B cell (primary cell): ENCODE measurements around the gene CAMKK2. TPM values are rescaled to one million over a fixed set of nuclear protein-coding genes. Genes with fewer than 3 reads are reported as not detected.

ENCODE experiments used
- ATAC-seq: fragments of 200-7000 bp; cut with Tn5 transposase; one replicate; pipeline ENCODE4 v1.10.0; 2021; ENCODE audit warnings: low read depth, mild to moderate bottlenecking, moderate number of reproducible peaks, moderate library complexity
- CTCF ChIA-PET: fragments of 350-600 bp; sonication (Branson Sonifier 250); formaldehyde crosslinking; loops from one replicate; lab custom pipeline; 2021; ENCODE audit warnings: antibody characterized with exemption, inconsistent platforms; lab: Charles Lee
- POLR2A ChIA-PET: fragments of 350-600 bp; sonication (Branson Sonifier 250); formaldehyde crosslinking; loops from one replicate; lab custom pipeline; 2021; ENCODE audit warnings: antibody characterized with exemption; lab: Charles Lee
- DNase-seq: peaks from one replicate; pipeline ENCODE4 v3.0.0; 2013
- H2AFZ ChIP-seq: 2 replicates; pipeline ENCODE4 v1.6.1; 2012; ENCODE audit warnings: mild to moderate bottlenecking, low read depth, low read length; ENCODE audit not compliant: insufficient read depth, poor library complexity, severe bottlenecking
- H3K27ac ChIP-seq, 2 donors: 1 replicate in 1 of 2; 2 replicates in 1 of 2; pipeline ENCODE4 v1.5.1; 2012 to 2013; ENCODE audit warnings: low read length in 2 of 2, mild to moderate bottlenecking in 2 of 2, moderate library complexity in 1 of 2
- H3K27me3 ChIP-seq, 4 experiments: fragments of 200-600 bp in 1 of 4; sonication (generic) in 1 of 4; replicated peaks in 1 of 4; 1 replicate in 2 of 4; 2 replicates in 2 of 4; pipeline versions ENCODE4 v1.6.1 to v1.7.0; 2013 to 2016; ENCODE audit warnings: low read length in 3 of 4, mild to moderate bottlenecking in 2 of 4, mixed read lengths in 1 of 4, moderate library complexity in 1 of 4; ENCODE audit not compliant: insufficient read depth in 4 of 4, control insufficient read depth in 3 of 4; ENCODE audit errors: control extremely low read depth in 1 of 4
- H3K36me3 ChIP-seq, 2 experiments: replicated peaks in 1 of 2; 1 replicate in 1 of 2; 2 replicates in 1 of 2; pipeline versions ENCODE4 v1.6.1 to v1.7.1; 2013; ENCODE audit warnings: low read length in 1 of 2; ENCODE audit not compliant: insufficient read depth in 2 of 2, control insufficient read depth in 1 of 2; ENCODE audit errors: control extremely low read depth in 1 of 2, extremely low read depth in 1 of 2
- H3K4me1 ChIP-seq, 2 donors: fragments of 200-600 bp in 1 of 2; sonication (generic) in 1 of 2; 1 replicate in 1 of 2; 2 replicates in 1 of 2; pipeline versions ENCODE4 v1.5.1 to v1.6.1; 2013 to 2017; ENCODE audit warnings: low read length in 2 of 2; ENCODE audit not compliant: control insufficient read depth in 2 of 2, insufficient read depth in 2 of 2
- H3K4me2 ChIP-seq: replicated peaks from 2 replicates; pipeline ENCODE3; 2012; ENCODE audit warnings: mild to moderate bottlenecking, low read depth, low read length; ENCODE audit not compliant: poor library complexity, severe bottlenecking
- H3K4me3 ChIP-seq, 5 experiments: fragments of 200-600 bp in 1 of 5; sonication (generic) in 1 of 5; 1 replicate in 3 of 5; 2 replicates in 2 of 5; pipeline versions ENCODE4 v1.5.1 to v1.7.0; 2011 to 2016; ENCODE audit warnings: low read length in 4 of 5, mild to moderate bottlenecking in 4 of 5, low read depth in 2 of 5, control low read depth in 1 of 5, moderate library complexity in 1 of 5; ENCODE audit not compliant: insufficient read depth in 1 of 5; ENCODE audit errors: control extremely low read depth in 1 of 5, extremely low read depth in 1 of 5
- H3K79me2 ChIP-seq: fragments of 200-600 bp; sonication (generic); one replicate; pipeline ENCODE4 v1.6.0; 2016; ENCODE audit warnings: low read length; ENCODE audit not compliant: control insufficient read depth, insufficient read depth
- H3K9ac ChIP-seq: fragments of 200-600 bp; sonication (generic); 2 replicates; pipeline ENCODE4 v1.6.1; 2017; ENCODE audit warnings: mild to moderate bottlenecking, low read length, moderate library complexity
- H3K9me3 ChIP-seq, 3 donors: one replicate each; pipeline versions ENCODE4 v1.6.1 to v1.7.1; 2013; ENCODE audit warnings: low read length in 2 of 3; ENCODE audit not compliant: control insufficient read depth in 2 of 3, insufficient read depth in 1 of 3; ENCODE audit errors: control extremely low read depth in 1 of 3
- H4K20me1 ChIP-seq: 2 replicates; pipeline ENCODE4 v1.6.0; 2012; ENCODE audit warnings: mild to moderate bottlenecking, low read length; ENCODE audit not compliant: insufficient read depth, control insufficient read depth, poor library complexity, severe bottlenecking
- H3K27ac Mint-ChIP-seq: one replicate; pipeline ENCODE4 v1.8.0; 2021; ENCODE audit warnings: mixed read lengths
- H3K27me3 Mint-ChIP-seq: one replicate; pipeline ENCODE4 v1.8.0; 2021; ENCODE audit warnings: mixed read lengths
- H3K4me1 Mint-ChIP-seq: one replicate; pipeline ENCODE4 v1.8.0; 2021; ENCODE audit warnings: mixed read lengths
- H3K4me3 Mint-ChIP-seq: one replicate; pipeline ENCODE4 v1.8.0; 2021; ENCODE audit warnings: mixed read lengths
- H3K9me3 Mint-ChIP-seq: one replicate; pipeline ENCODE4 v1.8.0; 2022; ENCODE audit warnings: mixed read lengths; ENCODE audit not compliant: insufficient read depth
- CTCF ChIP-seq: fragments of 200-600 bp; IDR thresholded peaks from one replicate; pipeline ENCODE4 v1.8.0; 2022; ENCODE audit warnings: antibody characterized with exemption, mild to moderate bottlenecking
- EZH2 ChIP-seq: IDR thresholded peaks from 2 replicates; pipeline ENCODE4 v1.6.1; 2012; ENCODE audit warnings: borderline replicate concordance, low read depth, mild to moderate bottlenecking, moderate library complexity, low read length; ENCODE audit not compliant: insufficient read depth, poor library complexity, severe bottlenecking
- WGBS: methylation state at CpG from one replicate; pipeline ENCODE4 v1.1.5; 2013; ENCODE audit warnings: missing lambda C conversion rate; ENCODE audit not compliant: insufficient coverage; 5-methylcytosine and 5-hydroxymethylcytosine counted together
- intact Hi-C: fragments of 100-400 bp; cut with micrococcal nuclease; formaldehyde crosslinking; loops from one replicate; pipeline ENCODE4 v1.10.0; 2022
- polyA plus RNA-seq: library from polyadenylated mRNA; depleted of rRNA; stranded (reverse); fragments of >200 nt; gene quantifications from 2 replicates; pipeline ENCODE4 v1.2.3, GENCODE V29; 2012
- total RNA-seq, 2 donors: library from RNA; stranded (reverse); fragments of 120-200 nt in 1 of 2; gene quantifications; 1 replicate in 1 of 2; 2 replicates in 1 of 2; pipeline versions ENCODE4 v1.2.3 to v1.2.4, GENCODE V29; 2013 to 2022

CAMKK2 gene
- total and polyA plus RNA-seq, 2 donors (not counting 1 experiment from before 2014, with no cell fraction given): 9.7 to 17.1 TPM

- Histone ChIP-seq H3K36me3 (peaks cover 3 to 21% of the 10 kb centered on the region in 2 experiments), H3K27ac (no peak overlapping the region), H3K9me3 (no peaks in the 10 kb centered on the region), H3K4me1 (no peaks in the 10 kb centered on the region), H3K4me3 (no peak overlapping the region), H3K27me3 (no peaks in the 10 kb centered on the region), H4K20me1 (no peaks in the 10 kb centered on the region), H3K4me2 (no peak overlapping the region), H3K9ac (no peak overlapping the region), H3K79me2 (no peaks in the 10 kb centered on the region), H2AFZ (no peak overlapping the region)
- H3K27ac Mint-ChIP-seq: no peak overlapping the region
- ATAC-seq: no peak
- no peak for DNase-seq
- CTCF ChIA-PET: no interaction called here
- H3K4me1 Mint-ChIP-seq: peaks cover 12% of the 10 kb centered on the region
- intact Hi-C loops: no loop called here
- no peak overlapping the region for H3K4me3 Mint-ChIP-seq
- H3K9me3 Mint-ChIP-seq: peaks cover 4% of the 10 kb centered on the region
- POLR2A ChIA-PET: interaction anchor here (0.6 kb wide), 1 partner anchor 583 kb away, joined by 9 read pairs; no protein-coding TSS in a partner anchor
- WGBS: 92% methylated on average over 6 of the region's 9 CpGs
- TF ChIP-seq EZH2 (no peak), CTCF (no peak)
- H3K27me3 Mint-ChIP-seq: no peaks in the 10 kb centered on the region
Measured at GRCh38 chr12:121255433-121255832, 41.1 kb downstream of the CAMKK2 start.

GRCh38 chr12:121253638-121254335 is 42.7 kb downstream of the CAMKK2 start:
- Histone ChIP-seq H3K4me3 (no peak overlapping the region), H3K9ac (no peak overlapping the region), H2AFZ (no peak overlapping the region), H3K36me3 (peaks cover 0 to 14% of the 10 kb centered on the region in 2 experiments), H3K79me2 (no peaks in the 10 kb centered on the region), H3K27me3 (no peaks in the 10 kb centered on the region), H3K27ac (no peak overlapping the region), H4K20me1 (no peaks in the 10 kb centered on the region), H3K4me2 (no peak overlapping the region), H3K4me1 (peaks cover 0 to 3% of the 10 kb centered on the region in 2 donors), H3K9me3 (no peaks in the 10 kb centered on the region)
- DNase-seq (no peak), ATAC-seq (no peak)
- intact Hi-C loops: no loop called here
- WGBS: 96% methylated on average over 6 of the region's 15 CpGs
- H3K27ac Mint-ChIP-seq: no peak overlapping the region
- no peaks in the 10 kb centered on the region for H3K27me3 Mint-ChIP-seq
- ChIA-PET POLR2A (interaction anchor here (0.8 kb wide), 1 partner anchor 21 kb away, joined by 7 read pairs; no protein-coding TSS in a partner anchor), CTCF (no interaction called here)
- peaks cover 8% of the 10 kb centered on the region for H3K4me1 Mint-ChIP-seq
- H3K9me3 Mint-ChIP-seq: peaks cover 4% of the 10 kb centered on the region
- no peak for TF ChIP-seq CTCF
- TF ChIP-seq EZH2: no peak
- H3K4me3 Mint-ChIP-seq: no peak overlapping the region
